HPDE6-E6E7 (cell line): ENCODE measurements around the gene ARMC5.
"Not testable (repeated sequence)": the region's sequence is repeated elsewhere in the genome, so short reads cannot be mapped to it uniquely, and the experiment has no call there.

Experiments
- DNase-seq: peaks from one replicate; pipeline ENCODE4 v3.0.0; 2011; ENCODE audit warnings: missing footprints; ENCODE audit errors: extremely low spot score

Gene ARMC5

GRCh38 chr16:31499928-31500327 is 40.6 kb downstream of the ARMC5 start:
- DNase-seq = no peak

- no peak for DNase-seq
These were observed 42.1 kb downstream of the ARMC5 start for GRCh38 chr16:31501226-31501965.

GRCh38 chr16:31501966-31502348 is 42.7 kb downstream of the ARMC5 start:
- DNase-seq = no peak

- DNase-seq = no peak
These were observed 43.7 kb downstream of the ARMC5 start for GRCh38 chr16:31502981-31503380.

DNA sequence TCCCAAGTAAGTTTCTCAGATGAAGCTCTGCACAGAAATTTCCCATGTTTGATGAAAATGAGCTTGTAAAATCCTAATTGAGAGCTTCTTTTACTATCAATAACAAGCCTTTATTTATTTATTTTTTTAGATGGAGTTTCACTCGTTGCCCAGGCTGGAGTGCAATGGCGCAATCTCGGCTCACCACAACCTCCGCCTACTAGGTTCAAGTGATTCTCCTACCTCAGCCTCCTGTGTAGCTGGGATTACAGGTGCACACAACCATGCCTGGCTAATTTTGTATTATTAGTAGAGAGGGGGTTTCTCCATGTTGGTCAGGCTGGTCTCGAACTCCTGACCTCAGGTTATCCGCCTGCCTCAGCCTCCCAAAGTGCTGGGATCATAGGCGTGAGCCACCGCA is 44.3 kb downstream of the ARMC5 start:
- DNase-seq = not testable (repeated sequence)

GRCh38 chr16:31504159-31504558 is 44.9 kb downstream of the ARMC5 start:
- DNase-seq = no peak

DNA sequence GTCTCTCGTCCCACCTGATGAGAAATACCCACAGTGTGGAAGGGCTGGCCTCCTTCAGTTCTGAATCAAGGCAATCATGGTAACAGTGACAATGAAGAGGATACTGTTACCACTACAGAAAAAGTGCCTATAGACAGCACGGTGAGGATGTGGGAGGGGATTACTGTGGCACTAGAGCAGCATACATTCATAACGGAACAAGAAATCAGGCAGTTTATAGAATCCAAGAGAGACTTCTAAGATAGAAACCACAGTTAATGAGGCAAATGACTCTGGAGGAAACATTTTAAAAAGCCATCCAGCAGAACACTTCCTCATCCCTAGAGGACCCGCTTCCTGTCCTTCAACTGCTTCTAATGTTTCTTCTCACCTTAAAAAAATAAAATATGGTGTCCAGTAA is 46.2 kb downstream of the ARMC5 start:
- no peak for DNase-seq

DNA sequence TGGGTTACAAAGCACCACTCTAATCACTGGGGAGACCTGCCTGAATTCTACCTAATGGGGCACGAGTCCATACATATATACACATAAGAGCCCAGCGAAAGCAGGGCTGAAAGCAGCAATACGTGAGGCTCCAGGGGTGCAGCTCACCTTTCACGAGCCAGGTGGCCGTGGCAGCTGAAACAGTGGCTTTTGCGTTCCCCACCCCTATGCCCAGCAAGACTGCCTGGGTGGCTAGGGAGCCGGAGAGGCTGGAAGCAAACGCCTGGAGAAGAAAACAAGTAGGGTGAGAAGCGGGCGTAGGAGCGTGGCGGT is 48.3 kb downstream of the ARMC5 start:
- no peak for DNase-seq

- DNase-seq = peak; percentile 66
These were observed 48.8 kb downstream of the ARMC5 start, which contains the start of gene RUSF1 for GRCh38 chr16:31507929-31508705. Gene RUSF1, minus strand, starts transcription at chr16:31508391. Its CDS starts 18 bp downstream, at chr16:31508373.

DNA sequence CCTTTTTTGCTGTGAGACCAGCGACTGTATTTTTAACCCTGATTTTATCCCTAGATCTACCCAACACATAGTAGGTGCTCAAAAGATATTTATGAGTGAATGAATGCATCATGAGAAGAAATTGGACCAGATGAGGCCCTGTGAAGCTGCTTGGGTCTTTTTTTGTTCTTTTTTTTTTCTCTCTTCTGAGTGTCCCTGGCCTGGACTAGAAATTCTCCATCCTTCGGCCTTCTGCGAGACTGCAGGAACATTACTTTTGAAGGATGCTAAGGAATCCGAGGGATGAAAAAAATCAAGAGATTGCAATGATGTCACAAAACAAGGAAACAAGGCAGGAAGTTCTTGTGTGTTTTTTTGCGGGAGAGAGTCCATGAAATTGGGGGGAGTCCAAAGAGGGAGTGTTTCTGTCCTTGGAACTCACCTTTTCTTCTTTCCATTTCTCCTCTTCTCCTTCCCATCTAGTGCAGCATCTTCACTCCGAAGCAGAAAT is 49.5 kb downstream of the ARMC5 start:
- DNase-seq = no peak

- DNase-seq = no peak
These were observed 53.8 kb downstream of the ARMC5 start for GRCh38 chr16:31513126-31513525.

GRCh38 chr16:31513884-31514283 is 54.6 kb downstream of the ARMC5 start:
- DNase-seq = no peak
